WTC11 (cell line): ENCODE data around the gene CXCL12. TPM values are rescaled to one million over a fixed set of nuclear protein-coding genes. Genes with fewer than 3 reads are reported as not detected.

Experiments
- ATAC-seq: fragments of 200-7000 bp; cut with Tn5 transposase; 2 replicates; pipeline ENCODE4 v1.10.0; 2021; ENCODE audit warnings: mild to moderate bottlenecking, moderate library complexity
- CTCF ChIA-PET: fragments of 300-600 bp; sonication (Branson Sonifier 250); formaldehyde crosslinking; loops from one replicate; lab custom pipeline; 2021; ENCODE audit warnings: antibody characterized with exemption; lab: Charles Lee
- POLR2A ChIA-PET: fragments of 350-600 bp; sonication (Branson Sonifier 250); formaldehyde crosslinking; loops from one replicate; lab custom pipeline; 2021; ENCODE audit warnings: antibody characterized with exemption; lab: Charles Lee
- DNase-seq: peaks from one replicate; pipeline ENCODE4 v3.0.0; 2021; ENCODE audit warnings: low spot score
- H3K27ac Mint-ChIP-seq: 2 replicates; pipeline ENCODE4 v1.8.0; 2021; ENCODE audit warnings: mixed read lengths
- H3K27me3 Mint-ChIP-seq: 2 replicates; pipeline ENCODE4 v1.8.0; 2021; ENCODE audit warnings: low read depth, mild to moderate bottlenecking, moderate library complexity, mixed read lengths
- H3K36me3 Mint-ChIP-seq: 2 replicates; pipeline ENCODE4 v1.8.0; 2021; ENCODE audit warnings: mixed read lengths
- H3K4me1 Mint-ChIP-seq: 2 replicates; pipeline ENCODE4 v1.8.0; 2022; ENCODE audit warnings: mixed read lengths
- H3K4me3 Mint-ChIP-seq: 2 replicates; pipeline ENCODE4 v1.8.0; 2021; ENCODE audit warnings: mild to moderate bottlenecking, moderate library complexity, mixed read lengths
- H3K9me3 Mint-ChIP-seq: 2 replicates; pipeline ENCODE4 v1.8.0; 2021; ENCODE audit warnings: mixed read lengths
- CBFB ChIP-seq: sonication (generic); formaldehyde crosslinking; IDR thresholded peaks from 2 replicates; pipeline ENCODE4 v1.8.1; 2022; ENCODE audit warnings: mild to moderate bottlenecking, low read depth, missing genetic modification reagents
- ESRRA ChIP-seq: sonication (generic); formaldehyde crosslinking; IDR thresholded peaks from 2 replicates; pipeline ENCODE4 v1.8.1; 2022; ENCODE audit warnings: mild to moderate bottlenecking, missing genetic modification reagents, borderline replicate concordance
- FOXP1 ChIP-seq: sonication (generic); formaldehyde crosslinking; IDR thresholded peaks from 2 replicates; pipeline ENCODE4 v1.8.0; 2022; ENCODE audit warnings: missing genetic modification reagents, mild to moderate bottlenecking, moderate library complexity, borderline replicate concordance
- GTF2I ChIP-seq: fragments of 250-450 bp; sonication (Bioruptor Pico); conservative IDR thresholded peaks from 2 replicates; pipeline ENCODE4 v1.4.0; 2021; ENCODE audit warnings: mild to moderate bottlenecking
- HMGA2 ChIP-seq: fragments of 250-450 bp; sonication (Bioruptor Pico); IDR thresholded peaks from 2 replicates; pipeline ENCODE4 v1.4.0; 2021; ENCODE audit warnings: mild to moderate bottlenecking, moderate library complexity
- MYBL2 ChIP-seq: sonication (generic); formaldehyde crosslinking; IDR thresholded peaks from 2 replicates; pipeline ENCODE4 v1.8.1; 2023; ENCODE audit warnings: mild to moderate bottlenecking, moderate library complexity, missing genetic modification reagents
- OVOL2 ChIP-seq: fragments of 250-450 bp; sonication (Bioruptor Pico); IDR thresholded peaks from 2 replicates; pipeline ENCODE4 v1.9.0; 2021; ENCODE audit warnings: mild to moderate bottlenecking, borderline replicate concordance
- RORB ChIP-seq: fragments of 250-450 bp; sonication (Bioruptor Pico); IDR thresholded peaks from 2 replicates; pipeline ENCODE4 v1.9.0; 2021; ENCODE audit warnings: mild to moderate bottlenecking
- TCF7 ChIP-seq: sonication (generic); formaldehyde crosslinking; IDR thresholded peaks from 2 replicates; pipeline ENCODE4 v1.8.0; 2022; ENCODE audit warnings: mild to moderate bottlenecking, low read depth, missing genetic modification reagents, moderate library complexity
- total RNA-seq: library from RNA; stranded (reverse); gene quantifications from 3 replicates; pipeline ENCODE4 v1.2.3, GENCODE V29; 2021
- TF ChIP-seq, protein P1 (sequence below): sonication (generic); formaldehyde crosslinking; IDR thresholded peaks from 2 replicates; pipeline ENCODE4 v1.8.0; 2022; ENCODE audit warnings: mild to moderate bottlenecking, missing genetic modification reagents
- TF ChIP-seq, protein P2 (sequence below): fragments of 250-450 bp; sonication (Bioruptor Pico); IDR thresholded peaks from 2 replicates; pipeline ENCODE4 v1.9.0; 2021; ENCODE audit warnings: mild to moderate bottlenecking
- TF ChIP-seq, protein P3 (sequence below): fragments of 200-600 bp; IDR thresholded peaks from 2 replicates; pipeline ENCODE4 v1.8.0; 2022; ENCODE audit warnings: antibody characterized with exemption
- TF ChIP-seq, protein P4 (sequence below): sonication (generic); formaldehyde crosslinking; IDR thresholded peaks from 2 replicates; pipeline ENCODE4 v1.8.1; 2022; ENCODE audit warnings: missing genetic modification reagents, borderline replicate concordance
- TF ChIP-seq, protein P5 (sequence below): sonication (generic); formaldehyde crosslinking; IDR thresholded peaks from 2 replicates; pipeline ENCODE4 v1.8.1; 2023; ENCODE audit warnings: mild to moderate bottlenecking, missing genetic modification reagents
- TF ChIP-seq, protein P6 (sequence below): sonication (generic); formaldehyde crosslinking; IDR thresholded peaks from 2 replicates; pipeline ENCODE4 v1.8.0; 2023; ENCODE audit warnings: missing genetic modification reagents, mild to moderate bottlenecking, borderline replicate concordance
- TF ChIP-seq, protein P7 (sequence below): sonication (generic); formaldehyde crosslinking; IDR thresholded peaks from 2 replicates; pipeline ENCODE4 v1.8.1; 2023; ENCODE audit warnings: mild to moderate bottlenecking, missing genetic modification reagents, borderline replicate concordance
- TF ChIP-seq, protein P8 (sequence below): sonication (generic); formaldehyde crosslinking; IDR thresholded peaks from 2 replicates; pipeline ENCODE4 v1.8.0; 2023; ENCODE audit warnings: mild to moderate bottlenecking, missing genetic modification reagents

CXCL12 gene
- total RNA-seq, 1 experiment from 2014 or later, result 52.4 TPM

DNA sequence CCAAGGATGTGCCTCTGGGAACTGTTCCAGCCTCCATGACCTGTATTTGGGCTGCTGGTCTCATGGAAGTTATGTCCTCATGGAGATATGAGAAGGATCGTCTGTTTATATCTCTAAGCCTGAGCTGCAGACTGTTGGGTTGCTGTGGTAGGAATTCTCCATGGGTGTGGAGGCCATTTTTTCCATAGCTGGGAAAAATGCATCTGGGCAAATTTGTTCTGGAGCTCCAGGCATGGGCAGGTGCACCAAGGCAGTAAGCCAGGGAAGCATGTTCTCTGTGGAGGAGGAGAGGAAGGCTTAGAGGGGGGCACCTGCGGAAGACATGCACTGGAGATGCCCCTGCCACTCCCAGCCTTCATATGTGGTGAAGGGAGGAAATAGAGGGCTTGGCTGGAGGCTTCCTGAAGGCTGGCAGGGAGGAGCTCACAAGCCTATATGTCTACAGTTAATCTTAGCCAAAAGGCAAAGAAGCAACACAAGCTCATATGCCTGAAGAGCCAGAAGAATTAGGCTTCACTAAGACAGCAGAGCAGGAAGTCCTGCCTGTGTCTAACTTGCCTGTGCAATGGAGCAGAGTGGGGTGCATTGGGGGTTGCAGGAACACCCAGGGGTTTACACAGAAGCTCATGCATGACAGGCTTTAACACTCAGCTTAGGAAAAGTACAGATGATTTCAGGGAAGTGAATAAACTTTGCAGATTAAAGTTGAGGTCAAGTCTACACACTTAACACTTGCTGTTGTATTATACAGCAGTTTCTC, 35.1 kb upstream of the CXCL12 start (continued):
- TF ChIP-seq ESRRA (CRISPR knock-in tag) (no peak), RORB (CRISPR knock-in tag) (no peak), OVOL2 (no peak), TCF7 (no peak)
- TF ChIP-seq, protein P1, sequence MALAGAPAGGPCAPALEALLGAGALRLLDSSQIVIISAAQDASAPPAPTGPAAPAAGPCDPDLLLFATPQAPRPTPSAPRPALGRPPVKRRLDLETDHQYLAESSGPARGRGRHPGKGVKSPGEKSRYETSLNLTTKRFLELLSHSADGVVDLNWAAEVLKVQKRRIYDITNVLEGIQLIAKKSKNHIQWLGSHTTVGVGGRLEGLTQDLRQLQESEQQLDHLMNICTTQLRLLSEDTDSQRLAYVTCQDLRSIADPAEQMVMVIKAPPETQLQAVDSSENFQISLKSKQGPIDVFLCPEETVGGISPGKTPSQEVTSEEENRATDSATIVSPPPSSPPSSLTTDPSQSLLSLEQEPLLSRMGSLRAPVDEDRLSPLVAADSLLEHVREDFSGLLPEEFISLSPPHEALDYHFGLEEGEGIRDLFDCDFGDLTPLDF (CRISPR knock-in tag), result no peak
- TF ChIP-seq, protein P2, sequence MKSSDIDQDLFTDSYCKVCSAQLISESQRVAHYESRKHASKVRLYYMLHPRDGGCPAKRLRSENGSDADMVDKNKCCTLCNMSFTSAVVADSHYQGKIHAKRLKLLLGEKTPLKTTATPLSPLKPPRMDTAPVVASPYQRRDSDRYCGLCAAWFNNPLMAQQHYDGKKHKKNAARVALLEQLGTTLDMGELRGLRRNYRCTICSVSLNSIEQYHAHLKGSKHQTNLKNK (CRISPR knock-in tag), result no peak
- TF ChIP-seq, protein P3, sequence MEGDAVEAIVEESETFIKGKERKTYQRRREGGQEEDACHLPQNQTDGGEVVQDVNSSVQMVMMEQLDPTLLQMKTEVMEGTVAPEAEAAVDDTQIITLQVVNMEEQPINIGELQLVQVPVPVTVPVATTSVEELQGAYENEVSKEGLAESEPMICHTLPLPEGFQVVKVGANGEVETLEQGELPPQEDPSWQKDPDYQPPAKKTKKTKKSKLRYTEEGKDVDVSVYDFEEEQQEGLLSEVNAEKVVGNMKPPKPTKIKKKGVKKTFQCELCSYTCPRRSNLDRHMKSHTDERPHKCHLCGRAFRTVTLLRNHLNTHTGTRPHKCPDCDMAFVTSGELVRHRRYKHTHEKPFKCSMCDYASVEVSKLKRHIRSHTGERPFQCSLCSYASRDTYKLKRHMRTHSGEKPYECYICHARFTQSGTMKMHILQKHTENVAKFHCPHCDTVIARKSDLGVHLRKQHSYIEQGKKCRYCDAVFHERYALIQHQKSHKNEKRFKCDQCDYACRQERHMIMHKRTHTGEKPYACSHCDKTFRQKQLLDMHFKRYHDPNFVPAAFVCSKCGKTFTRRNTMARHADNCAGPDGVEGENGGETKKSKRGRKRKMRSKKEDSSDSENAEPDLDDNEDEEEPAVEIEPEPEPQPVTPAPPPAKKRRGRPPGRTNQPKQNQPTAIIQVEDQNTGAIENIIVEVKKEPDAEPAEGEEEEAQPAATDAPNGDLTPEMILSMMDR, result no peak
- TF ChIP-seq, protein P4, sequence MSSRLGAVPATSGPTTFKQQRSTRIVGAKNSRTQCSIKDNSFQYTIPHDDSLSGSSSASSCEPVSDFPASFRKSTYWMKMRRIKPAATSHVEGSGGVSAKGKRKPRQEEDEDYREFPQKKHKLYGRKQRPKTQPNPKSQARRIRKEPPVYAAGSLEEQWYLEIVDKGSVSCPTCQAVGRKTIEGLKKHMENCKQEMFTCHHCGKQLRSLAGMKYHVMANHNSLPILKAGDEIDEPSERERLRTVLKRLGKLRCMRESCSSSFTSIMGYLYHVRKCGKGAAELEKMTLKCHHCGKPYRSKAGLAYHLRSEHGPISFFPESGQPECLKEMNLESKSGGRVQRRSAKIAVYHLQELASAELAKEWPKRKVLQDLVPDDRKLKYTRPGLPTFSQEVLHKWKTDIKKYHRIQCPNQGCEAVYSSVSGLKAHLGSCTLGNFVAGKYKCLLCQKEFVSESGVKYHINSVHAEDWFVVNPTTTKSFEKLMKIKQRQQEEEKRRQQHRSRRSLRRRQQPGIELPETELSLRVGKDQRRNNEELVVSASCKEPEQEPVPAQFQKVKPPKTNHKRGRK, result no peak
- TF ChIP-seq, protein P5, sequence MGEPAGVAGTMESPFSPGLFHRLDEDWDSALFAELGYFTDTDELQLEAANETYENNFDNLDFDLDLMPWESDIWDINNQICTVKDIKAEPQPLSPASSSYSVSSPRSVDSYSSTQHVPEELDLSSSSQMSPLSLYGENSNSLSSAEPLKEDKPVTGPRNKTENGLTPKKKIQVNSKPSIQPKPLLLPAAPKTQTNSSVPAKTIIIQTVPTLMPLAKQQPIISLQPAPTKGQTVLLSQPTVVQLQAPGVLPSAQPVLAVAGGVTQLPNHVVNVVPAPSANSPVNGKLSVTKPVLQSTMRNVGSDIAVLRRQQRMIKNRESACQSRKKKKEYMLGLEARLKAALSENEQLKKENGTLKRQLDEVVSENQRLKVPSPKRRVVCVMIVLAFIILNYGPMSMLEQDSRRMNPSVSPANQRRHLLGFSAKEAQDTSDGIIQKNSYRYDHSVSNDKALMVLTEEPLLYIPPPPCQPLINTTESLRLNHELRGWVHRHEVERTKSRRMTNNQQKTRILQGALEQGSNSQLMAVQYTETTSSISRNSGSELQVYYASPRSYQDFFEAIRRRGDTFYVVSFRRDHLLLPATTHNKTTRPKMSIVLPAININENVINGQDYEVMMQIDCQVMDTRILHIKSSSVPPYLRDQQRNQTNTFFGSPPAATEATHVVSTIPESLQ (CRISPR knock-in tag), result no peak
- TF ChIP-seq, protein P6, sequence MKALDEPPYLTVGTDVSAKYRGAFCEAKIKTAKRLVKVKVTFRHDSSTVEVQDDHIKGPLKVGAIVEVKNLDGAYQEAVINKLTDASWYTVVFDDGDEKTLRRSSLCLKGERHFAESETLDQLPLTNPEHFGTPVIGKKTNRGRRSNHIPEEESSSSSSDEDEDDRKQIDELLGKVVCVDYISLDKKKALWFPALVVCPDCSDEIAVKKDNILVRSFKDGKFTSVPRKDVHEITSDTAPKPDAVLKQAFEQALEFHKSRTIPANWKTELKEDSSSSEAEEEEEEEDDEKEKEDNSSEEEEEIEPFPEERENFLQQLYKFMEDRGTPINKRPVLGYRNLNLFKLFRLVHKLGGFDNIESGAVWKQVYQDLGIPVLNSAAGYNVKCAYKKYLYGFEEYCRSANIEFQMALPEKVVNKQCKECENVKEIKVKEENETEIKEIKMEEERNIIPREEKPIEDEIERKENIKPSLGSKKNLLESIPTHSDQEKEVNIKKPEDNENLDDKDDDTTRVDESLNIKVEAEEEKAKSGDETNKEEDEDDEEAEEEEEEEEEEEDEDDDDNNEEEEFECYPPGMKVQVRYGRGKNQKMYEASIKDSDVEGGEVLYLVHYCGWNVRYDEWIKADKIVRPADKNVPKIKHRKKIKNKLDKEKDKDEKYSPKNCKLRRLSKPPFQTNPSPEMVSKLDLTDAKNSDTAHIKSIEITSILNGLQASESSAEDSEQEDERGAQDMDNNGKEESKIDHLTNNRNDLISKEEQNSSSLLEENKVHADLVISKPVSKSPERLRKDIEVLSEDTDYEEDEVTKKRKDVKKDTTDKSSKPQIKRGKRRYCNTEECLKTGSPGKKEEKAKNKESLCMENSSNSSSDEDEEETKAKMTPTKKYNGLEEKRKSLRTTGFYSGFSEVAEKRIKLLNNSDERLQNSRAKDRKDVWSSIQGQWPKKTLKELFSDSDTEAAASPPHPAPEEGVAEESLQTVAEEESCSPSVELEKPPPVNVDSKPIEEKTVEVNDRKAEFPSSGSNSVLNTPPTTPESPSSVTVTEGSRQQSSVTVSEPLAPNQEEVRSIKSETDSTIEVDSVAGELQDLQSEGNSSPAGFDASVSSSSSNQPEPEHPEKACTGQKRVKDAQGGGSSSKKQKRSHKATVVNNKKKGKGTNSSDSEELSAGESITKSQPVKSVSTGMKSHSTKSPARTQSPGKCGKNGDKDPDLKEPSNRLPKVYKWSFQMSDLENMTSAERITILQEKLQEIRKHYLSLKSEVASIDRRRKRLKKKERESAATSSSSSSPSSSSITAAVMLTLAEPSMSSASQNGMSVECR (CRISPR knock-in tag), result no peak
- TF ChIP-seq, all 79 proteins: peak for 0

DNA sequence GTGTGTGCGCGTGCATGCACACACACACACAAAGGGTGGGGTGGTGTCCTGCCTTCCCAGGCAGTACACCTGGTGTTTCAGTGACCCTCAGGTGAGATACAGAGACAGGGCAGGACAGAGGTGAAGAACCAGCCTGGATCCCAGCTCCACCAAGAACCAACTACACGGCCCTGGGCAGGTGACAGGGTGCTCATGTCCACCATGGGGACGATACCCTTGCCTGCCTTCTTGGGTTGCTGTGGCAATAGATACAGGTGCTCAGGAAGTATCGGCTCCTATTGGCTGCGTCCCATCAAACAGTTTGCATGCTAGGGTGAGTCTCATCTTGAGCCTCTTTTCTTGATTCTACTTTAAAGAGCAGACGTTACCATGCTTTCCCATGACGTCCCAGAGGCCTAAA, 33.7 kb upstream of the CXCL12 start:
- peaks cover 5% of the 10 kb centered on the region for H3K27me3 Mint-ChIP-seq
- TF ChIP-seq HMGA2 (CRISPR knock-in tag) (no peak), FOXP1 (CRISPR knock-in tag) (no peak), CBFB (CRISPR knock-in tag) (no peak), GTF2I (no peak), MYBL2 (CRISPR knock-in tag) (no peak)
- TF ChIP-seq, protein P7, sequence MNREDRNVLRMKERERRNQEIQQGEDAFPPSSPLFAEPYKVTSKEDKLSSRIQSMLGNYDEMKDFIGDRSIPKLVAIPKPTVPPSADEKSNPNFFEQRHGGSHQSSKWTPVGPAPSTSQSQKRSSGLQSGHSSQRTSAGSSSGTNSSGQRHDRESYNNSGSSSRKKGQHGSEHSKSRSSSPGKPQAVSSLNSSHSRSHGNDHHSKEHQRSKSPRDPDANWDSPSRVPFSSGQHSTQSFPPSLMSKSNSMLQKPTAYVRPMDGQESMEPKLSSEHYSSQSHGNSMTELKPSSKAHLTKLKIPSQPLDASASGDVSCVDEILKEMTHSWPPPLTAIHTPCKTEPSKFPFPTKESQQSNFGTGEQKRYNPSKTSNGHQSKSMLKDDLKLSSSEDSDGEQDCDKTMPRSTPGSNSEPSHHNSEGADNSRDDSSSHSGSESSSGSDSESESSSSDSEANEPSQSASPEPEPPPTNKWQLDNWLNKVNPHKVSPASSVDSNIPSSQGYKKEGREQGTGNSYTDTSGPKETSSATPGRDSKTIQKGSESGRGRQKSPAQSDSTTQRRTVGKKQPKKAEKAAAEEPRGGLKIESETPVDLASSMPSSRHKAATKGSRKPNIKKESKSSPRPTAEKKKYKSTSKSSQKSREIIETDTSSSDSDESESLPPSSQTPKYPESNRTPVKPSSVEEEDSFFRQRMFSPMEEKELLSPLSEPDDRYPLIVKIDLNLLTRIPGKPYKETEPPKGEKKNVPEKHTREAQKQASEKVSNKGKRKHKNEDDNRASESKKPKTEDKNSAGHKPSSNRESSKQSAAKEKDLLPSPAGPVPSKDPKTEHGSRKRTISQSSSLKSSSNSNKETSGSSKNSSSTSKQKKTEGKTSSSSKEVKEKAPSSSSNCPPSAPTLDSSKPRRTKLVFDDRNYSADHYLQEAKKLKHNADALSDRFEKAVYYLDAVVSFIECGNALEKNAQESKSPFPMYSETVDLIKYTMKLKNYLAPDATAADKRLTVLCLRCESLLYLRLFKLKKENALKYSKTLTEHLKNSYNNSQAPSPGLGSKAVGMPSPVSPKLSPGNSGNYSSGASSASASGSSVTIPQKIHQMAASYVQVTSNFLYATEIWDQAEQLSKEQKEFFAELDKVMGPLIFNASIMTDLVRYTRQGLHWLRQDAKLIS (CRISPR knock-in tag), result no peak
- TF ChIP-seq, protein P8, sequence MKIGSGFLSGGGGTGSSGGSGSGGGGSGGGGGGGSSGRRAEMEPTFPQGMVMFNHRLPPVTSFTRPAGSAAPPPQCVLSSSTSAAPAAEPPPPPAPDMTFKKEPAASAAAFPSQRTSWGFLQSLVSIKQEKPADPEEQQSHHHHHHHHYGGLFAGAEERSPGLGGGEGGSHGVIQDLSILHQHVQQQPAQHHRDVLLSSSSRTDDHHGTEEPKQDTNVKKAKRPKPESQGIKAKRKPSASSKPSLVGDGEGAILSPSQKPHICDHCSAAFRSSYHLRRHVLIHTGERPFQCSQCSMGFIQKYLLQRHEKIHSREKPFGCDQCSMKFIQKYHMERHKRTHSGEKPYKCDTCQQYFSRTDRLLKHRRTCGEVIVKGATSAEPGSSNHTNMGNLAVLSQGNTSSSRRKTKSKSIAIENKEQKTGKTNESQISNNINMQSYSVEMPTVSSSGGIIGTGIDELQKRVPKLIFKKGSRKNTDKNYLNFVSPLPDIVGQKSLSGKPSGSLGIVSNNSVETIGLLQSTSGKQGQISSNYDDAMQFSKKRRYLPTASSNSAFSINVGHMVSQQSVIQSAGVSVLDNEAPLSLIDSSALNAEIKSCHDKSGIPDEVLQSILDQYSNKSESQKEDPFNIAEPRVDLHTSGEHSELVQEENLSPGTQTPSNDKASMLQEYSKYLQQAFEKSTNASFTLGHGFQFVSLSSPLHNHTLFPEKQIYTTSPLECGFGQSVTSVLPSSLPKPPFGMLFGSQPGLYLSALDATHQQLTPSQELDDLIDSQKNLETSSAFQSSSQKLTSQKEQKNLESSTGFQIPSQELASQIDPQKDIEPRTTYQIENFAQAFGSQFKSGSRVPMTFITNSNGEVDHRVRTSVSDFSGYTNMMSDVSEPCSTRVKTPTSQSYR (CRISPR knock-in tag), result no peak

More for the DNA sequence above, 33.7 kb upstream of the CXCL12 start:
- ATAC-seq, result no peak
- no peak for DNase-seq
- Mint-ChIP-seq H3K27ac (no peak overlapping the region), H3K4me3 (no peak overlapping the region), H3K36me3 (peaks cover 13% of the 10 kb centered on the region), H3K9me3 (peaks cover 31% of the 10 kb centered on the region), H3K4me1 (peaks cover 9% of the 10 kb centered on the region)
- POLR2A ChIA-PET, result no interaction called here
- CTCF ChIA-PET, result interaction anchor here (1.1 kb wide), 1 partner anchor 22 kb away, joined by 3 read pairs; no protein-coding TSS in a partner anchor
